Right atrium auricular region (tissue), 2 donors: ENCODE results near the gene COQ9. TPM values are rescaled to one million over a fixed set of nuclear protein-coding genes. Genes with fewer than 3 reads are reported as not detected.

Source experiments
- DNase-seq: peaks from one replicate; pipeline ENCODE4 v3.0.0-alpha.2; 2019; ENCODE audit warnings: low spot score
- H3K27ac ChIP-seq, 2 donors: fragments of 200-600 bp; sonication (generic); 1 replicate in 1 of 2; 2 replicates in 1 of 2; pipeline ENCODE4 v1.5.1; 2016 to 2019
- H3K27me3 ChIP-seq, 2 donors: fragments of 200-600 bp; sonication (generic); one replicate each; pipeline versions ENCODE4 v1.5.1 to v1.6.0; 2017 to 2019
- H3K36me3 ChIP-seq: fragments of 200-600 bp; sonication (generic); one replicate; pipeline ENCODE4 v1.5.1; 2016
- H3K4me1 ChIP-seq, 2 donors: fragments of 200-600 bp; sonication (generic); one replicate each; pipeline versions ENCODE4 v1.5.1 to v1.6.0; 2017 to 2019
- H3K4me3 ChIP-seq, 2 donors: fragments of 200-600 bp; sonication (generic); 1 replicate in 1 of 2; 2 replicates in 1 of 2; pipeline ENCODE4 v1.5.1; 2017 to 2019; ENCODE audit warnings: mild to moderate bottlenecking in 1 of 2, moderate library complexity in 1 of 2
- H3K9me3 ChIP-seq, 2 donors: fragments of 200-600 bp; sonication (generic); one replicate each; pipeline ENCODE4 v1.5.1; 2019
- CTCF ChIP-seq, 2 donors: fragments of 200-600 bp; sonication (generic); IDR thresholded peaks; one replicate each; pipeline ENCODE4 v1.5.1; 2019; ENCODE audit warnings: antibody characterized with exemption in 2 of 2
- total RNA-seq, 2 donors: library from RNA; depleted of rRNA; stranded (reverse); fragments of >200 nt; gene quantifications; one replicate each; pipeline ENCODE4 v1.1.0, GENCODE V29; 2016

Gene COQ9
- total RNA-seq, 2 donors from 2014 or later = 106 to 153 TPM

GRCh38 chr16:57478396-57479204, 31.3 kb downstream of the COQ9 start:
- TF ChIP-seq CTCF (IDR thresholded peaks at IDR 0.05) = no peak
- no peaks in the 10 kb centered on the region for H3K27me3 ChIP-seq
- peak overlapping the region; percentile 37 to 48 for H3K4me3 ChIP-seq
- H3K9me3 ChIP-seq = no peaks in the 10 kb centered on the region
- peak overlapping the region; percentile 9 to 47 for H3K27ac ChIP-seq
- H3K4me1 ChIP-seq = peaks cover 0 to 52% of the 10 kb centered on the region in 2 donors
- no peak for DNase-seq
- H3K36me3 ChIP-seq = peaks cover 12% of the 10 kb centered on the region

- H3K36me3 ChIP-seq = peaks cover 4% of the 10 kb centered on the region
- H3K4me1 ChIP-seq = peaks cover 0 to 52% of the 10 kb centered on the region in 2 donors
- no peaks in the 10 kb centered on the region for H3K27me3 ChIP-seq
- H3K27ac ChIP-seq = peak overlapping the region; percentile 47 to 71
- no peak for TF ChIP-seq CTCF (IDR thresholded peaks at IDR 0.05)
- no peaks in the 10 kb centered on the region for H3K9me3 ChIP-seq
- DNase-seq = no peak
- H3K4me3 ChIP-seq = peak overlapping the region; percentile 37 to 48
These were observed 32.1 kb downstream of the COQ9 start for GRCh38 chr16:57479205-57479975.

GRCh38 chr16:57479976-57480753, 32.9 kb downstream of the COQ9 start:
- Histone ChIP-seq H3K4me3 (peak overlapping the region; percentile 37 to 48), H3K4me1 (peaks cover 0 to 57% of the 10 kb centered on the region in 2 donors), H3K9me3 (no peaks in the 10 kb centered on the region), H3K27ac (peak overlapping the region; percentile 47 to 71), H3K27me3 (no peaks in the 10 kb centered on the region), H3K36me3 (no peaks in the 10 kb centered on the region)
- no peak for DNase-seq
- TF ChIP-seq CTCF (IDR thresholded peaks at IDR 0.05) = no peak

- Histone ChIP-seq H3K27ac (peak overlapping the region; percentile 47 to 71), H3K27me3 (no peaks in the 10 kb centered on the region), H3K9me3 (no peaks in the 10 kb centered on the region), H3K4me1 (peaks cover 0 to 63% of the 10 kb centered on the region in 2 donors), H3K4me3 (no peak overlapping the region), H3K36me3 (no peaks in the 10 kb centered on the region)
- TF ChIP-seq CTCF (IDR thresholded peaks at IDR 0.05) = no peak
- no peak for DNase-seq
These were observed 33.5 kb downstream of the COQ9 start for GRCh38 chr16:57480754-57481230.

- TF ChIP-seq CTCF (IDR thresholded peaks at IDR 0.05) = no peak
- H3K9me3 ChIP-seq = no peaks in the 10 kb centered on the region
- no peak overlapping the region for H3K27ac ChIP-seq
- H3K4me3 ChIP-seq = no peak overlapping the region
- H3K36me3 ChIP-seq = no peaks in the 10 kb centered on the region
- H3K27me3 ChIP-seq = no peaks in the 10 kb centered on the region
- no peak for DNase-seq
- peaks cover 0 to 58% of the 10 kb centered on the region in 2 donors for H3K4me1 ChIP-seq
These were observed 34.1 kb downstream of the COQ9 start for GRCh38 chr16:57481421-57481820.
